Liver (tissue), 9 donors: ENCODE results near the gene PPARD. TPM values are rescaled to one million over a fixed set of nuclear protein-coding genes. Genes with fewer than 3 reads are reported as not detected.

Experiments used
- DNase-seq: peaks from one replicate; pipeline ENCODE4 v3.0.0-alpha.2; 2017; ENCODE audit warnings: low spot score
- H3K27ac ChIP-seq, 2 donors: one replicate each; pipeline ENCODE4 v1.7.0; 2013; ENCODE audit warnings: inconsistent platforms in 2 of 2, low read length in 2 of 2, control low read depth in 1 of 2, low read depth in 1 of 2, mild to moderate bottlenecking in 1 of 2
- H3K27me3 ChIP-seq, 4 donors: one replicate each; pipeline versions ENCODE4 v1.6.1 to v1.7.0; 2013; ENCODE audit warnings: low read length in 3 of 4, inconsistent platforms in 1 of 4, mild to moderate bottlenecking in 1 of 4, moderate library complexity in 1 of 4; ENCODE audit not compliant: control insufficient read depth in 4 of 4, insufficient read depth in 4 of 4
- H3K36me3 ChIP-seq, 4 donors: one replicate each; pipeline versions ENCODE4 v1.6.1 to v1.7.0; 2013; ENCODE audit warnings: low read length in 3 of 4, mild to moderate bottlenecking in 3 of 4, low read depth in 1 of 4, moderate library complexity in 1 of 4; ENCODE audit not compliant: control insufficient read depth in 4 of 4, insufficient read depth in 3 of 4
- H3K4me1 ChIP-seq, 4 donors: one replicate each; pipeline versions ENCODE4 v1.6.1 to v1.7.0; 2013; ENCODE audit warnings: low read length in 3 of 4, mild to moderate bottlenecking in 3 of 4, moderate library complexity in 1 of 4; ENCODE audit not compliant: control insufficient read depth in 4 of 4, insufficient read depth in 4 of 4
- H3K4me3 ChIP-seq, 3 donors: one replicate each; pipeline versions ENCODE4 v1.6.1 to v1.7.0; 2013; ENCODE audit warnings: low read length in 3 of 3, control low read depth in 1 of 3, low read depth in 1 of 3, mild to moderate bottlenecking in 1 of 3
- H3K9ac ChIP-seq, 2 donors: one replicate each; pipeline ENCODE4 v1.7.0; 2013; ENCODE audit warnings: low read length in 2 of 2, mild to moderate bottlenecking in 2 of 2, moderate library complexity in 2 of 2, control low read depth in 1 of 2, low read depth in 1 of 2
- H3K9me3 ChIP-seq, 4 donors: one replicate each; pipeline versions ENCODE4 v1.6.1 to v1.7.0; 2013; ENCODE audit warnings: low read length in 3 of 4; ENCODE audit not compliant: control insufficient read depth in 4 of 4
- EGR1 ChIP-seq, 2 donors: IDR thresholded peaks; 2 replicates each; pipeline ENCODE4 v1.6.1; 2016 to 2018; ENCODE audit warnings: antibody characterized with exemption in 2 of 2, low read depth in 2 of 2
- FOXA2 ChIP-seq: IDR thresholded peaks from 2 replicates; pipeline ENCODE4 v1.6.1; 2016; ENCODE audit warnings: antibody characterized with exemption
- GABPA ChIP-seq, 2 donors: IDR thresholded peaks in 1 of 2; conservative IDR thresholded peaks in 1 of 2; 2 replicates each; pipeline ENCODE4 v1.6.1; 2016; ENCODE audit warnings: antibody characterized with exemption in 2 of 2, mild to moderate bottlenecking in 1 of 2, moderate library complexity in 1 of 2
- HNF4A ChIP-seq, 2 donors: conservative IDR thresholded peaks; 2 replicates each; pipeline ENCODE4 v1.6.1; 2016; ENCODE audit warnings: antibody characterized with exemption in 2 of 2, mild to moderate bottlenecking in 2 of 2
- NR2F2 ChIP-seq: IDR thresholded peaks from 2 replicates; pipeline ENCODE4 v1.6.1; 2016; ENCODE audit warnings: antibody characterized with exemption
- RAD21 ChIP-seq, 2 donors: IDR thresholded peaks; 2 replicates each; pipeline ENCODE4 v1.6.1; 2016; ENCODE audit warnings: antibody characterized with exemption in 2 of 2, mild to moderate bottlenecking in 2 of 2
- TAF1 ChIP-seq: conservative IDR thresholded peaks from 2 replicates; pipeline ENCODE4 v1.6.1; 2016; ENCODE audit warnings: antibody characterized with exemption, mild to moderate bottlenecking
- WGBS: extraction: QIAGEN DNeasy Blood & Tissue Kit; methylation state at CpG from one replicate; pipeline ENCODE4 v1.1.7; 2013; 5-methylcytosine and 5-hydroxymethylcytosine counted together
- polyA plus RNA-seq, 2 donors: library from polyadenylated mRNA; stranded (reverse) in 1 of 2; unstranded in 1 of 2; fragments of 200-250 nt in 1 of 2; fragments of >200 nt in 1 of 2; fragmentation: Nextera tagmentation in 1 of 2; extraction: Ambion mirVana in 1 of 2; gene quantifications; one replicate each; pipeline versions ENCODE4 v1.2.1 to v1.2.3, GENCODE V29; 2013 to 2015
- total RNA-seq, 2 donors: library from RNA; depleted of rRNA; stranded (reverse); fragments of >200 nt; gene quantifications; one replicate each; pipeline ENCODE4 v1.2.3, GENCODE V29; 2014
- TF ChIP-seq, protein P1 (sequence below): IDR thresholded peaks from 2 replicates; pipeline ENCODE4 v1.6.1; 2016; ENCODE audit warnings: antibody characterized with exemption
- TF ChIP-seq, protein P2 (sequence below): IDR thresholded peaks from 2 replicates; pipeline ENCODE4 v1.6.1; 2016; ENCODE audit warnings: antibody characterized with exemption
- TF ChIP-seq, protein P3 (sequence below): IDR thresholded peaks from 2 replicates; pipeline ENCODE4 v1.6.1; 2016; ENCODE audit warnings: antibody characterized with exemption
- TF ChIP-seq, protein P4 (sequence below): fragments of 150-350 bp; IDR thresholded peaks from 2 replicates; pipeline ENCODE4 v1.5.1; 2017; ENCODE audit warnings: improper control_type of control experiment, low read depth, low read length; ENCODE audit not compliant: missing input control
- donor health status: healthy.
- donor health status: healthy.
- donor health status: healthy.
- donor health status: healthy.
- donor health status: healthy.

PPARD gene
- total and polyA plus RNA-seq, 4 donors = 2.1 to 7.8 (median 5.1) TPM

DNA sequence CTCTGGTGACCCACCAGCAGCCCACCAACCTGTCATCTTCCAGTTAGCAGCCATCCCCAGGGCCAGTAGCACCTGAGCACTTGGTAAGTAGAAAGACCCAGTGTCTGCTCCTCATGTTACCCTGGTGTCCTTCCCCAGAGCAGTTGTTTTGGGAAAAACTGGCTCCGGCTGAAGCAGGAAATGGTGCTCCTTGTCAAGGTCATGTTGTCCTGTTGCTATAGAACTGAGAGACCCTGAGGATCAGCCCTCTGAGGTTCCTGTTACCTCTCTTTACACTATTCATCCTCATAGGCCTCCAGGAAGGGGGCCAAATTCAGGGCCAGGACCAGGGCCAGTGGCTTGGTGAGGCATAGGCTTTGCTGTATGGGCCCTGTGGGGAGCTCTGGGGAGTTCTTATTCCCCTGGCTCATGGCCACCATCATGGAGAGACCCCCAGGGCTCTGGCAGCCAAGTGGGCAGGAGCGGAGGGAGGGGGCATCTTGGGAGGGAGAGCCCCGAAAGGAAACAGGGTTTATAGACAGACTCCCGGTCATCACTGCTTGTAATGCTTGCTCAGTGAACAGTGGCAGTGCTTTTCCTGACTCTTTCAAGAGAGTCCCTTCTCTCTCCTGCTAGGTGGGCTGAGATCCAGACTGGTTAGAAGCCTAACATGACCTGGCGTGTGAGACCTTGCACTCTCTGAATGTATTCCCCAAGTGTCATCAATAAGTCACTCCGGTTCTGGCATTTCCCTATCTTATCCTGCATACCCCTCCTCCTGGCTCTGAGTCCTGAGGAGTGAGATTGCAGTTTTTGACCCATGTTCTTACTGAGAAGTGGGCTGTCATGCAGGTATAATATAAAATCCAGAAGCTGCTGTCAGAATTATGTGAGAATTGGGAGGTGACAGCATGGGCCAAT is 50.7 kb downstream of the PPARD start:
- DNase-seq = no peak
- Histone ChIP-seq H3K9ac (no peak overlapping the region), H3K36me3 (no peaks in the 10 kb centered on the region), H3K27ac (no peak overlapping the region), H3K9me3 (no peaks in the 10 kb centered on the region), H3K4me3 (no peak overlapping the region), H3K27me3 (no peaks in the 10 kb centered on the region), H3K4me1 (peaks cover 0 to 15% (median 5%) of the 10 kb centered on the region in 4 donors)
- WGBS = 89% methylated on average over 6 of the region's 6 CpGs
- TF ChIP-seq TAF1 (no peak), FOXA2 (no peak), HNF4A (conservative IDR thresholded peaks at IDR 0.05) (no peak), GABPA (IDR thresholded peaks at IDR 0.05 in 1 of 2, conservative IDR thresholded peaks at IDR 0.05 in 1 of 2) (no peak), EGR1 (IDR thresholded peaks at IDR 0.05; ENCODE audit: low read depth in 2 of 2) (no peak), NR2F2 (no peak), RAD21 (IDR thresholded peaks at IDR 0.05) (no peak)
- TF ChIP-seq, protein P1, sequence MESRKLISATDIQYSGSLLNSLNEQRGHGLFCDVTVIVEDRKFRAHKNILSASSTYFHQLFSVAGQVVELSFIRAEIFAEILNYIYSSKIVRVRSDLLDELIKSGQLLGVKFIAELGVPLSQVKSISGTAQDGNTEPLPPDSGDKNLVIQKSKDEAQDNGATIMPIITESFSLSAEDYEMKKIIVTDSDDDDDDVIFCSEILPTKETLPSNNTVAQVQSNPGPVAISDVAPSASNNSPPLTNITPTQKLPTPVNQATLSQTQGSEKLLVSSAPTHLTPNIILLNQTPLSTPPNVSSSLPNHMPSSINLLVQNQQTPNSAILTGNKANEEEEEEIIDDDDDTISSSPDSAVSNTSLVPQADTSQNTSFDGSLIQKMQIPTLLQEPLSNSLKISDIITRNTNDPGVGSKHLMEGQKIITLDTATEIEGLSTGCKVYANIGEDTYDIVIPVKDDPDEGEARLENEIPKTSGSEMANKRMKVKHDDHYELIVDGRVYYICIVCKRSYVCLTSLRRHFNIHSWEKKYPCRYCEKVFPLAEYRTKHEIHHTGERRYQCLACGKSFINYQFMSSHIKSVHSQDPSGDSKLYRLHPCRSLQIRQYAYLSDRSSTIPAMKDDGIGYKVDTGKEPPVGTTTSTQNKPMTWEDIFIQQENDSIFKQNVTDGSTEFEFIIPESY = no peak
- TF ChIP-seq, protein P2, sequence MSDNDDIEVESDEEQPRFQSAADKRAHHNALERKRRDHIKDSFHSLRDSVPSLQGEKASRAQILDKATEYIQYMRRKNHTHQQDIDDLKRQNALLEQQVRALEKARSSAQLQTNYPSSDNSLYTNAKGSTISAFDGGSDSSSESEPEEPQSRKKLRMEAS = no peak
- TF ChIP-seq, protein P3, sequence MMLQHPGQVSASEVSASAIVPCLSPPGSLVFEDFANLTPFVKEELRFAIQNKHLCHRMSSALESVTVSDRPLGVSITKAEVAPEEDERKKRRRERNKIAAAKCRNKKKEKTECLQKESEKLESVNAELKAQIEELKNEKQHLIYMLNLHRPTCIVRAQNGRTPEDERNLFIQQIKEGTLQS = no peak

DNA sequence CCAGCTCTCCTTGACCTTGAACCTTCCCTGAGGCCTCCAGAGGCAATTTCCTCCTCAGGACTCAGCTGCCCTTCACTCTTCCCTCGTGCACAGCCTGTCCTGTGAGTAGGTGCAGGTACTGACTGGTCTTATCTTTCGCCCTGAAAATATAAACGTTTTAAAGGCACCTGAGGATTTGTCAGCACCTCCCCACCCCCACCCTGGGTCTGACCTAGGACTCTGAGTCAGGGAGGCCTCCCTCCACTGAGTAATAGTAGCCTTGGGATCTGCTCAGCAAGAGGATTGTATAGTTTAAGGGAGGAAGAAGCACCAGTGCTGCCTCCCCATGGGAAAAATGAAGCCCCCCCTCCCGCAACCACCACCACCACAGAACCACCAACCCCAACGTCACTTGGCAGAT is 54.6 kb downstream of the PPARD start:
- WGBS = 85% methylated on average over 5 of the region's 5 CpGs
- Histone ChIP-seq H3K9ac (no peak overlapping the region), H3K9me3 (no peaks in the 10 kb centered on the region), H3K36me3 (no peaks in the 10 kb centered on the region), H3K4me1 (peaks cover 5 to 19% (median 16%) of the 10 kb centered on the region in 4 donors), H3K4me3 (no peak overlapping the region), H3K27ac (no peak overlapping the region), H3K27me3 (no peaks in the 10 kb centered on the region)
- no peak for DNase-seq
- TF ChIP-seq GABPA (IDR thresholded peaks at IDR 0.05 in 1 of 2, conservative IDR thresholded peaks at IDR 0.05 in 1 of 2) = no peak
- TF ChIP-seq, protein P4, sequence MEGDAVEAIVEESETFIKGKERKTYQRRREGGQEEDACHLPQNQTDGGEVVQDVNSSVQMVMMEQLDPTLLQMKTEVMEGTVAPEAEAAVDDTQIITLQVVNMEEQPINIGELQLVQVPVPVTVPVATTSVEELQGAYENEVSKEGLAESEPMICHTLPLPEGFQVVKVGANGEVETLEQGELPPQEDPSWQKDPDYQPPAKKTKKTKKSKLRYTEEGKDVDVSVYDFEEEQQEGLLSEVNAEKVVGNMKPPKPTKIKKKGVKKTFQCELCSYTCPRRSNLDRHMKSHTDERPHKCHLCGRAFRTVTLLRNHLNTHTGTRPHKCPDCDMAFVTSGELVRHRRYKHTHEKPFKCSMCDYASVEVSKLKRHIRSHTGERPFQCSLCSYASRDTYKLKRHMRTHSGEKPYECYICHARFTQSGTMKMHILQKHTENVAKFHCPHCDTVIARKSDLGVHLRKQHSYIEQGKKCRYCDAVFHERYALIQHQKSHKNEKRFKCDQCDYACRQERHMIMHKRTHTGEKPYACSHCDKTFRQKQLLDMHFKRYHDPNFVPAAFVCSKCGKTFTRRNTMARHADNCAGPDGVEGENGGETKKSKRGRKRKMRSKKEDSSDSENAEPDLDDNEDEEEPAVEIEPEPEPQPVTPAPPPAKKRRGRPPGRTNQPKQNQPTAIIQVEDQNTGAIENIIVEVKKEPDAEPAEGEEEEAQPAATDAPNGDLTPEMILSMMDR = no peak
- TF ChIP-seq, protein P3 = no peak
- TF ChIP-seq RAD21 (IDR thresholded peaks at IDR 0.05) = no peak
- TF ChIP-seq TAF1 = no peak
- TF ChIP-seq HNF4A (conservative IDR thresholded peaks at IDR 0.05) = no peak
- TF ChIP-seq, protein P2 = no peak
